Measurements from ENCODE around the gene RHEBL1.

GRCh38 chr12:49022558-49023178 lies 47.1 kb downstream of the RHEBL1 start:
- no peak for TF ChIP-seq POLR2A (IDR thresholded peaks at IDR 0.05)
- no peak for TF ChIP-seq CTCF (IDR thresholded peaks at IDR 0.05)
- TF ChIP-seq EP300 (IDR thresholded peaks at IDR 0.05): no peak

All from ovary (tissue), 3 donors.